Loucy (cell line): ENCODE measurements around the gene TBC1D2B.
"Not testable (repeated sequence)": the region's sequence is repeated elsewhere in the genome, so short reads cannot be mapped to it uniquely, and the experiment has no call there.

ENCODE experiments used
- H2AFZ ChIP-seq: fragments of 200-600 bp; sonication (generic); 2 replicates; pipeline ENCODE4 v1.6.0; 2016; ENCODE audit warnings: antibody characterized with exemption, mild to moderate bottlenecking, low read length, moderate library complexity
- H3F3A ChIP-seq: fragments of 200-600 bp; 2 replicates; pipeline ENCODE4 v1.6.0; 2016; ENCODE audit warnings: antibody characterized with exemption, low read depth, mild to moderate bottlenecking
- H3K27me3 ChIP-seq: fragments of 200-600 bp; sonication (generic); 2 replicates; pipeline ENCODE4 v1.6.1; 2014; ENCODE audit warnings: low read length, mild to moderate bottlenecking; ENCODE audit not compliant: insufficient read depth, poor library complexity, severe bottlenecking
- H3K36me3 ChIP-seq: fragments of 200-600 bp; sonication (generic); 2 replicates; pipeline ENCODE4 v1.6.1; 2016; ENCODE audit warnings: low read length; ENCODE audit not compliant: insufficient read depth
- H3K4me1 ChIP-seq: fragments of 200-600 bp; sonication (generic); 2 replicates; pipeline ENCODE4 v1.5.1; 2014; ENCODE audit warnings: low read length, mild to moderate bottlenecking; ENCODE audit not compliant: insufficient read depth, poor library complexity, severe bottlenecking
- H3K4me2 ChIP-seq: fragments of 200-600 bp; sonication (generic); 2 replicates; pipeline ENCODE4 v1.6.0; 2014; ENCODE audit warnings: antibody characterized with exemption, low read length, low read depth, mild to moderate bottlenecking; ENCODE audit not compliant: poor library complexity, severe bottlenecking
- H3K4me3 ChIP-seq: fragments of 200-600 bp; sonication (generic); 2 replicates; pipeline ENCODE4 v1.5.1; 2014; ENCODE audit warnings: low read length, mild to moderate bottlenecking, mixed read lengths; ENCODE audit not compliant: poor library complexity, severe bottlenecking
- H3K79me2 ChIP-seq: fragments of 200-600 bp; sonication (generic); 2 replicates; pipeline ENCODE4 v1.6.1; 2014; ENCODE audit warnings: low read length; ENCODE audit not compliant: insufficient read depth
- H3K9ac ChIP-seq: fragments of 200-600 bp; sonication (generic); 2 replicates; pipeline ENCODE4 v1.6.0; 2014; ENCODE audit warnings: mild to moderate bottlenecking, low read depth, low read length, moderate library complexity; ENCODE audit not compliant: poor library complexity, severe bottlenecking
- H3K9me2 ChIP-seq: fragments of 200-600 bp; sonication (generic); replicated peaks from 2 replicates; pipeline ENCODE4 v1.6.1; 2016; ENCODE audit warnings: low read depth, low read length, mixed read lengths
- H3K9me3 ChIP-seq: fragments of 200-600 bp; sonication (generic); 2 replicates; pipeline ENCODE4 v1.6.1; 2014; ENCODE audit warnings: mild to moderate bottlenecking, antibody characterized with exemption, low read length, low read depth; ENCODE audit not compliant: insufficient read depth
- H4K20me1 ChIP-seq: fragments of 200-600 bp; sonication (generic); 2 replicates; pipeline ENCODE4 v1.6.0; 2014; ENCODE audit warnings: antibody characterized with exemption, low read length, mild to moderate bottlenecking; ENCODE audit not compliant: insufficient read depth, poor library complexity, severe bottlenecking
- CTCF ChIP-seq: fragments of 200-600 bp; sonication (generic); conservative IDR thresholded peaks from 2 replicates; pipeline ENCODE4 v1.5.1; 2014; ENCODE audit warnings: mild to moderate bottlenecking, antibody characterized with exemption, low read length
- EZH2phosphoT487 ChIP-seq: fragments of 200-600 bp; IDR thresholded peaks from 2 replicates; pipeline ENCODE4 v1.6.1; 2018; ENCODE audit warnings: antibody characterized with exemption, mild to moderate bottlenecking, moderate library complexity, borderline replicate concordance

Gene TBC1D2B

DNA sequence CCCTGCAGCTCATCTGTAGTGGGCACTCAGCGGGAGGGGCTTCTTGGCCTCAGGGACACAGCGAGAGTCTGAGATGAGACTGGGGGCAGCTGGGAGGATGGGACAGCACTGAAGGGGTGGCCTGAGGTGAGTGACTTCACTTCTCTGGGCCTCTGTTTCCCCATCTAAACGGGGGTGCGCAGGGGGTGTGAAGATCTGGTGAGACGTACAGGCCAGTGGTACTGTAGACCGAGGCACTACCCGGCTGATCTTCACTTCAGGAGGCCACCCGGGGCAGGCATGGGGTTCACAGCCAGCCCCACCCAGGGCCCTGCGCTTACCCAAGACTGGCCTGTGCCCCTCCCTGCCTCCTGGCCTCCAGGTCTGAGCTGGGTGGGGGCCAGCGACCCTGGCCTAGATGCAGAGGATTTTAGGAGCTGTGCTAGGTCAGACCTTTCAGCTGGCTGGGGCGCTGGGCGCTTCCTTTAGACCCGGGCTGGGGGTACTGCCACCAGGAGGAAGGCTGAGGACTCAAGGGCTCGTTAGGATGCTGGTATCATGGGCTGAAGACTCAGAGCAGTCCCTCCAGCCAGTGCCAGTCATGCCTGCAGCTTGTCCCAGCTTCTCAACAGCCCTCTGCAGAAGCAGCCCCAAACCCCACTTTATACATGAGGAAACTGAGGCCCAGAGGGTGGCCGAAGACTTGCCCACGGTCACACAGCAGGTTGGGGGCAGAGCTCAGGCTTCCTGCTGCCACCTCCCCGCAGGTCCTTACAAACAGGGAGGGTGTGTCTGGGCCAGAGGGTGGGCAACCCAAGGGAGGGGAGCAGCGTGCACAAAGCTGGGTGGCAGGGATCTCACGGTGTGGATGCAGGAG, 99.4 kb downstream of the TBC1D2B start:
- H3F3A ChIP-seq, H3K4me3 ChIP-seq, H3K27me3 ChIP-seq, H2AFZ ChIP-seq, H3K4me1 ChIP-seq, H3K9ac ChIP-seq, H3K9me3 ChIP-seq, H3K79me2 ChIP-seq, H3K36me3 ChIP-seq, H4K20me1 ChIP-seq, H3K9me2 ChIP-seq, H3K4me2 ChIP-seq: not testable (repeated sequence)

- H3F3A ChIP-seq, H3K4me1 ChIP-seq, H3K9me3 ChIP-seq, H3K27me3 ChIP-seq, H3K4me2 ChIP-seq, H3K9ac ChIP-seq, H3K9me2 ChIP-seq, H4K20me1 ChIP-seq, H3K36me3 ChIP-seq, H3K79me2 ChIP-seq, H2AFZ ChIP-seq, H3K4me3 ChIP-seq: not testable (repeated sequence)
These were observed 100.6 kb downstream of the TBC1D2B start for GRCh38 chr15:77976760-77977525.

DNA sequence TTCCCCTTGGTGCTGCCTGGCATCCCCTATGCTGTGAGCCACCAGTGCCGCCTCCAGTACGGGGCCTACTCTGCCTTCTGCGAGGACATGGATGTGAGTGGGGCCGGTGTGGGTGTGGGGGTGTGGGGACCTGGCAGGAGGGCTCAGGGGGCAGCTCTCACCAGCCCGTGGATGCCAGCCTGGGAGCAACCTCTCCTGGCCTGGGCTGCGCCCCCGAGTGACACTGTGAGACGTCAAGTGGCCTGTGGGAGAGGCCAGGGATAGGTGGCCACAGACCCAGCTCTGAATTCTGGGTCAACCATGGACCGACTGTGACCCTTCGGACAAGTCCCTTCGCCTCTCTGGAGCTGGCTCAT, 101.4 kb downstream of the TBC1D2B start:
- not testable (repeated sequence) for H3K79me2 ChIP-seq, H3K4me2 ChIP-seq, H2AFZ ChIP-seq, H3K9me2 ChIP-seq, H3K9ac ChIP-seq, H3K9me3 ChIP-seq, H3K36me3 ChIP-seq, H3K27me3 ChIP-seq, H3F3A ChIP-seq, H3K4me3 ChIP-seq, H3K4me1 ChIP-seq, H4K20me1 ChIP-seq

- peaks cover 3% of the 10 kb centered on the region for H3K4me1 ChIP-seq
- H3K9ac ChIP-seq: no peak overlapping the region
- H3K27me3 ChIP-seq: no peaks in the 10 kb centered on the region
- no peaks in the 10 kb centered on the region for H3K9me2 ChIP-seq
- no peak overlapping the region for H3K4me2 ChIP-seq
- no peaks in the 10 kb centered on the region for H3K9me3 ChIP-seq
- H2AFZ ChIP-seq: no peak overlapping the region
- H3K79me2 ChIP-seq: no peaks in the 10 kb centered on the region
- no peak for TF ChIP-seq EZH2phosphoT487
- no peak for TF ChIP-seq CTCF
- no peaks in the 10 kb centered on the region for H3K36me3 ChIP-seq
- H4K20me1 ChIP-seq: no peaks in the 10 kb centered on the region
- H3K4me3 ChIP-seq: no peak overlapping the region
- H3F3A ChIP-seq: no peaks in the 10 kb centered on the region
These were observed 102.0 kb downstream of the TBC1D2B start for GRCh38 chr15:77975332-77976094.
